ENCODE results near the gene ZNF654. TPM values are rescaled to one million over a fixed set of nuclear protein-coding genes. Genes with fewer than 3 reads are reported as not detected.

Gene ZNF654
- polyA plus RNA-seq, 1 donor (not counting 4 experiments of a cell fraction or from before 2014, with no cell fraction given) = 8.2 TPM

GRCh38 chr3:88150371-88150770 is 91.3 kb downstream of the ZNF654 start:
- peak overlapping the region; percentile 100 for H2AFZ ChIP-seq (ENCODE audit: control insufficient read depth, low read length)
- no peaks in the 10 kb centered on the region for H3K9me3 ChIP-seq (ENCODE audit: control insufficient read depth, low read depth, low read length)
- FAIRE-seq (no peak), DNase-seq (ENCODE audit: low read depth, low spot score) (no peak)
- peak overlapping the region; percentile 93 for H3K27ac ChIP-seq (ENCODE audit: control insufficient read depth, insufficient read depth, low read length)
- H3K27me3 ChIP-seq (ENCODE audit: control insufficient read depth, extremely low read depth, insufficient read depth, low read length) = no peaks in the 10 kb centered on the region
- peaks cover 55% of the 10 kb centered on the region for H3K79me2 ChIP-seq (ENCODE audit: control insufficient read depth, insufficient read depth, low read length)
- dilution Hi-C loops (cut with MboI; ENCODE audit: extremely low pct_ligation_motif_present, low sequenced_read_pairs) = no loop called here
- peaks cover 14% of the 10 kb centered on the region for H3K4me1 ChIP-seq (ENCODE audit: control insufficient read depth, extremely low read depth, insufficient read depth, low read length)
- peak overlapping the region; percentile 96 for H3K9ac ChIP-seq (ENCODE audit: control insufficient read depth, extremely low read depth, insufficient read depth, low read length)
- peaks cover 0 to 8% of the 10 kb centered on the region in 2 experiments for H3K36me3 ChIP-seq (ENCODE audit: control insufficient read depth in 2 of 2, extremely low read depth in 1 of 2, insufficient read depth in 2 of 2, low read length in 2 of 2)
- H4K20me1 ChIP-seq (ENCODE audit: control insufficient read depth, extremely low read depth, insufficient read depth, low read length) = no peaks in the 10 kb centered on the region
- no peaks in the 10 kb centered on the region for H3K9me1 ChIP-seq (ENCODE audit: control insufficient read depth, extremely low read depth, insufficient read depth, low read length)
- no peak for TF ChIP-seq EZH2 (IDR thresholded peaks at IDR 0.05; ENCODE audit: low read length)
- no peak for TF ChIP-seq CTCF (optimal IDR thresholded peaks at IDR 0.05 in 1 of 3, IDR thresholded peaks at IDR 0.05 in 1 of 3, conservative IDR thresholded peaks at IDR 0.05 in 1 of 3; ENCODE audit: extremely low read depth in 1 of 3, insufficient read depth in 2 of 3, low read length in 3 of 3)
- H3K4me2 ChIP-seq (ENCODE audit: control insufficient read depth, extremely low read depth, insufficient read depth, low read depth, low read length) = peak overlapping the region; percentile 79
- peak overlapping the region; percentile 87 to 98 (median 94) for H3K4me3 ChIP-seq (ENCODE audit: control insufficient read depth in 2 of 3, extremely low read depth in 1 of 3, insufficient read depth in 2 of 3, low read depth in 1 of 3, low read length in 3 of 3)

GRCh38 chr3:88150806-88151205 is 91.8 kb downstream of the ZNF654 start:
- no peak for DNase-seq (ENCODE audit: low read depth, low spot score)
- FAIRE-seq = no peak
- H2AFZ ChIP-seq (ENCODE audit: control insufficient read depth, low read length) = no peak overlapping the region
- no peaks in the 10 kb centered on the region for H3K27me3 ChIP-seq (ENCODE audit: control insufficient read depth, extremely low read depth, insufficient read depth, low read length)
- H3K79me2 ChIP-seq (ENCODE audit: control insufficient read depth, insufficient read depth, low read length) = peaks cover 59% of the 10 kb centered on the region
- peak overlapping the region; percentile 79 for H3K4me2 ChIP-seq (ENCODE audit: control insufficient read depth, extremely low read depth, insufficient read depth, low read depth, low read length)
- TF ChIP-seq CTCF (optimal IDR thresholded peaks at IDR 0.05 in 1 of 3, IDR thresholded peaks at IDR 0.05 in 1 of 3, conservative IDR thresholded peaks at IDR 0.05 in 1 of 3; ENCODE audit: extremely low read depth in 1 of 3, insufficient read depth in 2 of 3, low read length in 3 of 3) (no peak), EZH2 (IDR thresholded peaks at IDR 0.05; ENCODE audit: low read length) (no peak)
- no peaks in the 10 kb centered on the region for H4K20me1 ChIP-seq (ENCODE audit: control insufficient read depth, extremely low read depth, insufficient read depth, low read length)
- H3K9me1 ChIP-seq (ENCODE audit: control insufficient read depth, extremely low read depth, insufficient read depth, low read length) = no peaks in the 10 kb centered on the region
- H3K36me3 ChIP-seq (ENCODE audit: control insufficient read depth in 2 of 2, extremely low read depth in 1 of 2, insufficient read depth in 2 of 2, low read length in 2 of 2) = peaks cover 0 to 8% of the 10 kb centered on the region in 2 experiments
- H3K9ac ChIP-seq (ENCODE audit: control insufficient read depth, extremely low read depth, insufficient read depth, low read length) = peak overlapping the region; percentile 96
- peaks cover 14% of the 10 kb centered on the region for H3K4me1 ChIP-seq (ENCODE audit: control insufficient read depth, extremely low read depth, insufficient read depth, low read length)
- peak overlapping the region; percentile 87 to 98 (median 94) for H3K4me3 ChIP-seq (ENCODE audit: control insufficient read depth in 2 of 3, extremely low read depth in 1 of 3, insufficient read depth in 2 of 3, low read depth in 1 of 3, low read length in 3 of 3)
- no peaks in the 10 kb centered on the region for H3K9me3 ChIP-seq (ENCODE audit: control insufficient read depth, low read depth, low read length)
- dilution Hi-C loops (cut with MboI; ENCODE audit: extremely low pct_ligation_motif_present, low sequenced_read_pairs) = no loop called here
- peak overlapping the region; percentile 93 for H3K27ac ChIP-seq (ENCODE audit: control insufficient read depth, insufficient read depth, low read length)

All from keratinocyte (primary cell).